ENCODE results near the gene CSMD2. TPM values are rescaled to one million over a fixed set of nuclear protein-coding genes. Genes with fewer than 3 reads are reported as not detected.

CSMD2 gene
- total RNA-seq, 1 experiment from 2014 or later = 13.2 TPM

- TF ChIP-seq ATF6 (CRISPR knock-in tag; IDR thresholded peaks at IDR 0.05) (no peak), TCF7 (CRISPR knock-in tag; IDR thresholded peaks at IDR 0.05; ENCODE audit: low read depth) (no peak), CREB1 (CRISPR knock-in tag; IDR thresholded peaks at IDR 0.05) (no peak), ZNF219 (CRISPR knock-in tag; IDR thresholded peaks at IDR 0.05; ENCODE audit: borderline replicate concordance) (no peak), SMAD3 (CRISPR knock-in tag; IDR thresholded peaks at IDR 0.05; ENCODE audit: borderline replicate concordance) (no peak), ZNF232 (CRISPR knock-in tag; IDR thresholded peaks at IDR 0.05) (no peak), ETV6 (CRISPR knock-in tag; IDR thresholded peaks at IDR 0.05) (no peak), FOXP4 (CRISPR knock-in tag; IDR thresholded peaks at IDR 0.05) (no peak)
Measured at GRCh38 chr1:33560680-33561079, 604.4 kb downstream of the CSMD2 start (continued).

GRCh38 chr1:33548721-33549120, 616.3 kb downstream of the CSMD2 start:
- no peak for DNase-seq (ENCODE audit: low spot score)
- Mint-ChIP-seq H3K36me3 (peaks cover 68% of the 10 kb centered on the region), H3K4me1 (no peaks in the 10 kb centered on the region), H3K4me3 (no peak overlapping the region), H3K27me3 (ENCODE audit: low read depth) (no peaks in the 10 kb centered on the region), H3K27ac (no peak overlapping the region), H3K9me3 (peaks cover 51% of the 10 kb centered on the region)
- POLR2A ChIA-PET = interaction anchor here (0.7 kb wide), 1 partner anchor 786 kb away, joined by 3 read pairs; no protein-coding TSS in a partner anchor
- CTCF ChIA-PET = no interaction called here
- no peak for TF ChIP-seq CTCF (IDR thresholded peaks at IDR 0.05)
- no peak for TF ChIP-seq ZNF512 (CRISPR knock-in tag; IDR thresholded peaks at IDR 0.05; ENCODE audit: borderline replicate concordance)
- no peak for TF ChIP-seq GABPB1 (CRISPR knock-in tag; IDR thresholded peaks at IDR 0.05)
- no peak for TF ChIP-seq RORB (CRISPR knock-in tag; IDR thresholded peaks at IDR 0.05)
- no peak for TF ChIP-seq FOXK1 (CRISPR knock-in tag; IDR thresholded peaks at IDR 0.05)
- TF ChIP-seq E2F4 (CRISPR knock-in tag; IDR thresholded peaks at IDR 0.05; ENCODE audit: borderline replicate concordance, low read depth) = no peak
- no peak for ATAC-seq

- H3K36me3 Mint-ChIP-seq = peaks cover 64% of the 10 kb centered on the region
- H3K27ac Mint-ChIP-seq = no peak overlapping the region
- no peak overlapping the region for H3K4me3 Mint-ChIP-seq
- DNase-seq (ENCODE audit: low spot score) (no peak), ATAC-seq (no peak)
- peaks cover 47% of the 10 kb centered on the region for H3K9me3 Mint-ChIP-seq
- CTCF ChIA-PET = no interaction called here
- H3K4me1 Mint-ChIP-seq = no peaks in the 10 kb centered on the region
- no peaks in the 10 kb centered on the region for H3K27me3 Mint-ChIP-seq (ENCODE audit: low read depth)
- POLR2A ChIA-PET = no interaction called here
- TF ChIP-seq SMAD3 (CRISPR knock-in tag; IDR thresholded peaks at IDR 0.05; ENCODE audit: borderline replicate concordance) = no peak
- TF ChIP-seq AR (CRISPR knock-in tag; IDR thresholded peaks at IDR 0.05) = no peak
- TF ChIP-seq NFE2L1 (CRISPR knock-in tag; IDR thresholded peaks at IDR 0.05) = no peak
- no peak for TF ChIP-seq E2F5 (CRISPR knock-in tag; IDR thresholded peaks at IDR 0.05)
- no peak for TF ChIP-seq FOXJ3 (CRISPR knock-in tag; IDR thresholded peaks at IDR 0.05; ENCODE audit: borderline replicate concordance)
- TF ChIP-seq HMGA2 (CRISPR knock-in tag; IDR thresholded peaks at IDR 0.05) = no peak
- no peak for TF ChIP-seq ZMAT4 (CRISPR knock-in tag; IDR thresholded peaks at IDR 0.05)
Measured at GRCh38 chr1:33548319-33548718, 616.7 kb downstream of the CSMD2 start.

All from WTC11 (cell line).